ENCODE data around the gene CHTF18. TPM values are rescaled to one million over a fixed set of nuclear protein-coding genes. Genes with fewer than 3 reads are reported as not detected.
A peak's percentile ranks its signal among the peaks of the same experiment; 100 is the strongest.
"Not testable (repeated sequence)": the region's sequence is repeated elsewhere in the genome, so short reads cannot be mapped to it uniquely, and the experiment has no call there.

Gene CHTF18
- total RNA-seq, 1 donor from 2014 or later: 5.6 TPM

DNA sequence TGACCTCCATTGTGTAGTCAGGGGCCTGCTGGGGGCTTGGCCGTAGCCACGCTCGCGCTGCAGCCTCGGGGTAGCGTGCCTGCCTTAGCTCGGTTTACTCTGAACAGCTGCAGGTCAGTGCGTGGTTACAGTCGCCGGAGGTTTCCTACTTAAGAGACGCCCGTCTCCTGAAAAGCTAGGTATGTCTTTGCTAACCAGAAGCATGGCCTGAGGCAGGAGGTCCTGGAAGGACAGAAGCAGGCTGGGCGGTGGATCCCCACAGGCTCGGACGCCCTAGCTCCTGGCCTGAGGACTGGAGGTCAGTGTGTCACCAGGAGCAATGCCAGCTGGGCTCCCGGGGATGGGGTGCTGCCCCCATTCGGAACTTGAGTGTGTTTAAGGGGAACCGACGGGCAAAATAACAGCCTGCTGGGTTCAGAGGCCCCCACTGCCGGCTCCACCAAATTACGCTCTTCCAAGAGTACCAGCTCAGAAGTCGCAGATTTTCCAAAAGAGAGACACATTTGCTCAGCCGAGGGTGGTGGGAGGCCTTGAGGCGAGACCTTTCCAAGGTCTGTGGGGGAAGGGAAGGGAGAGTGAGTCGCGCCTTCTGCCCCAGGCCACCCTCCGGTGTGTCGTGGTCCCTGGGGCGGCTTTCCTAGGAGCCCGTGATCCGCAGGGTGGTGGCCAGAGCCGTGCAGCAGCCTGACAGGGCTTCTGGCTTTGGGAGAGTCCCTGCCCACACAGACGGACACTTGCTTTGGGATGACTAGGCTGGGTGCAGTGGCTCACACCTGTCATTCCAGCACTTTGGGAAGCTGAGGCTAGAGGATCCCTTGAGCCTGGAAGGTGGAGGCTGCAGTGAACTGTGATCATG is 16.0 kb downstream of the CHTF18 start:
- no peak for DNase-seq (ENCODE audit: low spot score)

DNA sequence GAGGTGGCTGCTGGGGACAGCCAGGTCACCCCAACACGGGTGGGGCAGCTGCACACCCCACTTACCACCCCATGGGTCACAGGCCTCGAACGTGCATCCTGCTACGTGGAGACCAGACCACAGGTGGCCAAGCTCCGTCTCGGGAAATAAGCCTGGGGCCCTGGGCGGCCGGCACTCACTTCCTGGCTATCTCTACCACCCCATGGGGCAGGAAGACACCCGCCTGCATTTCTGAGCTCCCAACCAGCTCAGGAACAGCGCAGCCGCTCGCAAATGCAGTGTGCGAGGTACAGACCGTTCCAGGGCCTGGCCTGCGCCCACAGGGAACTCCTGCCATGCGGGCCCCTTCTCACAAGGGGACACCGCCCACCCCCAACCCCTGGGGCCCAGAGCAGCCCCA is 17.1 kb downstream of the CHTF18 start:
- no peak for DNase-seq (ENCODE audit: low spot score)

GRCh38 chr16:807347-808084 is 19.1 kb downstream of the CHTF18 start:
- DNase-seq (ENCODE audit: low spot score): peak; percentile 97

DNA sequence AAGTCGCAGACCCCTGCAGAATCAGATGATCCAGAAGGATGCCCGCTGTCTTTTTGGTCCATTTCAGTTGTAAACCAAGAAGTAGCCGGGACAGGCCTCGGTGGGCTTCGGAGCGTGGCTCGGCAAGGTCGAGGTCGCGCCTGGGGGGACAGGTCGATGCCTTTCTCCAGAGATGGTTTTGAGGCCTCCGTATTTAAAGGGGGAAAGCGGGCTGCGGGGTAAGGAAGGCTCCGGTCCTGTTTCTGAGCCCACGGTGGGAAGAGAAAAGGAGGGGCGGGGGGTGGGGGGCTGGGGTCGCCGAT is 19.6 kb downstream of the CHTF18 start:
- DNase-seq (ENCODE audit: low spot score): no peak

GRCh38 chr16:813204-813915 is 24.9 kb downstream of the CHTF18 start:
- no peak for DNase-seq (ENCODE audit: low spot score)

GRCh38 chr16:813916-814412 is 25.5 kb downstream of the CHTF18 start:
- no peak for DNase-seq (ENCODE audit: low spot score)

DNA sequence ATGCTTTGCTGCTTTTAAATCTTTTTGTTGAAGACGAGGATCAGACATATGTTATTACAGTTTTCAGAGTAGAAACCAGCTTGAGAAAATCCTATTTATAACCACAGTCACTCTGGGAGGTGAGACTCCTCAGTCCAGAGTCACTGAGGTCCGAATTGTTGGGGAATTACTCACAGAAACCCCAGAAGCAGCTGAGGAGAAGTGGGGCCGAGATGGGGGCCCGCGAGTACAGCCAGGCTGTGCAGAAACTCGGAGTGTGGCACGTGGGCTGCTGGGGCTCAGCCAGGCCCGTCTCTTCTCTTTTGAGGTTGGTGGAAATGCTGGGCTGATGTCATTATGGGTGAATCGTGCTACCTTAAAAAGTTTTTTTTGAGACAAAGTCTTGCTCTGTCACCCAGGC is 26.6 kb downstream of the CHTF18 start:
- DNase-seq (ENCODE audit: low spot score): no peak

GRCh38 chr16:815861-816260 is 27.4 kb downstream of the CHTF18 start:
- no peak for DNase-seq (ENCODE audit: low spot score)

DNA sequence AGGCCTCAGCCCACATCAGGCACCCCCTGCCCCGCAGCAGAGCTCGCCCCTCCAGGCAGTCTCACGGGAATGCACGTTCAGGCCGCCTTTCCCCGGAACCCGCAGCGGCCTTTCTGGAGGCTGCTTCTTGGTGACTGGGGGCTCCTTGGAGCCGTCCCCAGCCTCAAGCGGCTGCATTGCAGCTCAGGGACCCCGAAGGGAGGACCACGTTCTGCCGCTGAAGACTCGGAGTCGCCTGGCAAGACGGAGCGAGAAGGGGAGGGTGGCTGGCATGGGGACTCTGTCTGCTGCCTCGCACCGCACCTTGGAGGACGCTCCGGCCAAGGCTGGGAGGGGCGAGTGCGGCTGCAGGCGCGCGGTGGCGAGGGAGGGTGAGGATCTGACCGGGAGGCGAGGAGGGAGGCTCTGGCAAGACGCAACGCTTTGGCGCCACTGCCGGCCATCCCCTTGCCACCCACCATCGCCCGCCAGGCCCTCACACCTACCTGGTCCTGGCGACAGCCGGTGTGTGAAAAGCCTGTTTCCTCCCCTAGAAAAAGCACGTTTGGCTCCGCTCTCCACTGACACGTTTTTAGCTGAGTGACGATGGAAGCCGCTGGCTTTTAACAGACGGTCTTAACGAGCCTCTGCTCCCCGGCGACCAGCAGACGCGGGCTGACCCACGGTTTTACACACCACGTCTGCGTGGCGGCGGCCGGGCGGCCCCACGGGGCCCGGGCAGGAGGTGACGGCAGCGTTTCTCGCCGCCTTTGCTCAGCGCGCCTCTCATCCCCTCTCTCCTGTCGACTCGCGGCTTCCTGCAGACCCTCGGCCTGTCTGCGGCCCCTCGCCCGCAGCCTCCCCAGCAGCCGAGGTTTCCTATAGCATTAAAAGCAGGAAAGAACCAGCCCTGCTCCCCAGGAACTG is 28.8 kb downstream of the CHTF18 start:
- no peak for DNase-seq (ENCODE audit: low spot score)

GRCh38 chr16:818132-818531 is 29.7 kb downstream of the CHTF18 start:
- no peak for DNase-seq (ENCODE audit: low spot score)

- no peak for DNase-seq (ENCODE audit: low spot score)
These were observed 30.2 kb downstream of the CHTF18 start for GRCh38 chr16:818592-818991.

DNA sequence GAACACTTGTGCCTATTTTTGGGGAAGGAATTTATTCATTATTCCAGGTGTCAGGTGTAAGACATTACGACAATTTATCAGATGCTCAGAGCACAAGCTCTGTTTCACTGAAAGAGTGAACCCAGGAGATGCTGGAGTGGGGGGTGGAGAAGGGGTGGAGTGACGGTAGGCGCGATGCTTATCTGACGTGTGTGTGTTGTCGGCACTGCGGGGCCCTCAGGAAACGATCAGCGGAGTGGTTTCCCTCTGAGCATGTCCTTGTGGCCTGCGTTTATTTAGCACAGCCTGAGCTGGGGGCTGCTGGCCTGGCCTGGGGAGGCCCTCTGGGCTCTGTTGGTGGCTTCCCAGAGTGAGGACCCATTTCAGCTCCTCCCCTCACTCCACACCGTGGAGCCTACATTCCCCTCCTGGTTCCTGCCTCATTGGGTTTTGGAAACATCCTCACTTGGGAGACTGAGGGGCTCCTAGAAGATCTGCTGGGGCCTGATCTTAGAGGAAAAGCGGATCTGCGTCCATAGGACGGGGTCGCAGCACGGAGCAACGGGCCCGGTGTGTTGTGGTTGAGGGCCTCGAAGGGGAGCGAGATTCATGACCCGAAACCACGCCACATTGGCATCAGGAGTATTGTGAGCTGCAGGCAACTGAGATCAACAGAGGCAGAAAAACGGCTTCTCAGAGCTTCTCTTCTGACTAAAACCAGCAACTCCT is 31.1 kb downstream of the CHTF18 start:
- DNase-seq (ENCODE audit: low spot score): no peak

DNA sequence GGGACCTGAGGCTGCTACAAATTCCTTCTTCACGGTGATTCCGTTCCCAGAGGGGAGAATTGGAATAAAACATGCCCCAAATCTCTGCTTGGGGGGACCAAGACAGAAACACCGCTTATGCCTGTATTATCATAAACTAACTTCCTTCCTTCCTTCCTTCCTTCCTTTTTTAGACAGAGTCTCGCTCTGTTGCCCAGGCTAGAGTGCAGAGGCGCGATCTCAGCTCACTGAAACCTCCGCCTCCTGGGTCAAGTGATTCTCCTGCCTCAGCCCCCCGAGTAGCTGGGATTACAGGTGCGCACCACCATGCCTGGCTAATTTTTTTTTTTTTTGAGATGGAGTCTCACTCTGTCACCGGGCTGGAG is 31.6 kb downstream of the CHTF18 start:
- DNase-seq (ENCODE audit: low spot score): not testable (repeated sequence)

GRCh38 chr16:820748-821147 is 32.3 kb downstream of the CHTF18 start:
- DNase-seq (ENCODE audit: low spot score): no peak

GRCh38 chr16:821751-822150 is 33.3 kb downstream of the CHTF18 start:
- no peak for DNase-seq (ENCODE audit: low spot score)

GRCh38 chr16:822174-822908 is 33.9 kb downstream of the CHTF18 start:
- DNase-seq (ENCODE audit: low spot score): no peak

GRCh38 chr16:822909-823297 is 34.5 kb downstream of the CHTF18 start:
- DNase-seq (ENCODE audit: low spot score): no peak

DNA sequence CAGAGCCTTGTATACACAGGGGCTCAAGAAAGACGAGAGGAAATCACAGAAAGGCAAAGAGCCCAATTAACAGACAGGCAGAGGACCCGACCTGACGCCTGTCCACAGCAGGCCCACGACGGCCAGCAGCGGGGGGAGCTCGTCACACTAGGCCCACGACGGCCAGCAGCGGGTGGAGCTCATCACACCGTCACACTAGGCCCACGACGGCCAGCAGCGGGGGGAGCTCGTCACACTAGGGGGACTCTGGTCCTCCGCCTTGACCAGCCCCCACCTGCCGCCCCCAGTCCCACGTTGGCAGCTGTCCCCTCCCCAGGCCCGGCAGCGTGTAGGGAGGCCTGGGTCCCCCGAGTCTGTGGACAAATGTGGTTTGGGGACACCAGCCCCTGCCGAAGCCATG is 35.8 kb downstream of the CHTF18 start:
- no peak for DNase-seq (ENCODE audit: low spot score)

GRCh38 chr16:824601-825000 is 36.2 kb downstream of the CHTF18 start:
- DNase-seq (ENCODE audit: low spot score): no peak
